Activated B cell treated with CpG ODN at 0.5 μM for 24 hours (primary cell): ENCODE results near the gene GPR55. TPM values are rescaled to one million over a fixed set of nuclear protein-coding genes. Genes with fewer than 3 reads are reported as not detected.

Experiments used
- ATAC-seq: fragments of 200-7000 bp; cut with Tn5 transposase; one replicate; pipeline ENCODE4 v1.10.0; 2021; ENCODE audit warnings: low read depth, mild to moderate bottlenecking, moderate library complexity
- CTCF ChIA-PET: fragments of 350-600 bp; sonication (Branson Sonifier 250); formaldehyde crosslinking; loops from one replicate; lab custom pipeline; 2021; ENCODE audit warnings: antibody characterized with exemption; lab: Charles Lee
- POLR2A ChIA-PET: fragments of 350-600 bp; sonication (Branson Sonifier 250); formaldehyde crosslinking; loops from one replicate; lab custom pipeline; 2021; ENCODE audit warnings: antibody characterized with exemption; lab: Charles Lee
- DNase-seq: peaks from one replicate; pipeline ENCODE4 v3.0.0; 2022
- H3K27ac Mint-ChIP-seq: one replicate; pipeline ENCODE4 v1.8.0; 2020; ENCODE audit warnings: mixed read lengths
- H3K27me3 Mint-ChIP-seq: one replicate; pipeline ENCODE4 v1.8.0; 2021; ENCODE audit warnings: mixed read lengths
- H3K36me3 Mint-ChIP-seq: one replicate; pipeline ENCODE4 v1.8.0; 2021; ENCODE audit warnings: low read depth, mixed read lengths
- H3K4me1 Mint-ChIP-seq: one replicate; pipeline ENCODE4 v1.8.0; 2021; ENCODE audit warnings: mixed read lengths
- H3K4me3 Mint-ChIP-seq: one replicate; pipeline ENCODE4 v1.8.0; 2020; ENCODE audit warnings: mild to moderate bottlenecking, mixed read lengths
- H3K9me3 Mint-ChIP-seq: one replicate; pipeline ENCODE4 v1.8.0; 2020; ENCODE audit warnings: mixed read lengths
- CTCF ChIP-seq: fragments of 200-600 bp; IDR thresholded peaks from one replicate; pipeline ENCODE4 v1.8.0; 2022; ENCODE audit warnings: antibody characterized with exemption, mild to moderate bottlenecking
- intact Hi-C: fragments of 100-400 bp; cut with micrococcal nuclease; formaldehyde crosslinking; loops from one replicate; pipeline ENCODE4 v1.15.1; 2024
- total RNA-seq: library from RNA; stranded (reverse); gene quantifications from 2 replicates; pipeline ENCODE4 v1.2.3, GENCODE V29; 2022

The GPR55 gene
- total RNA-seq, 1 donor from 2014 or later: 6.3 TPM

- intact Hi-C loops: no loop called here
- no peak for TF ChIP-seq CTCF
- Mint-ChIP-seq H3K9me3 (no peaks in the 10 kb centered on the region), H3K4me1 (peaks cover 32% of the 10 kb centered on the region), H3K27ac (no peak overlapping the region), H3K27me3 (no peaks in the 10 kb centered on the region), H3K4me3 (no peak overlapping the region), H3K36me3 (no peaks in the 10 kb centered on the region)
- peak; percentile 6 for DNase-seq
- ATAC-seq: no peak
- ChIA-PET CTCF (interaction anchor here (0.8 to 1.7 kb wide), 2 partner anchors 59 to 80 kb away, joined by 3 to 9 read pairs; no protein-coding TSS in a partner anchor), POLR2A (interaction anchor here (1.0 kb wide), 1 partner anchor 55 kb away, joined by 3 read pairs; no protein-coding TSS in a partner anchor)
Measured at GRCh38 chr2:230927711-230928341, 2.8 kb upstream of the GPR55 start.

GRCh38 chr2:230925879-230926765 is 1.1 kb upstream of the GPR55 start:
- ATAC-seq: no peak
- peaks cover 32% of the 10 kb centered on the region for H3K4me1 Mint-ChIP-seq
- TF ChIP-seq CTCF: no peak
- H3K4me3 Mint-ChIP-seq: no peak overlapping the region
- H3K27me3 Mint-ChIP-seq: no peaks in the 10 kb centered on the region
- CTCF ChIA-PET: interaction anchor here (1.7 to 2.7 kb wide), 2 partner anchors 60 to 61 kb away, joined by 9 to 17 read pairs; no protein-coding TSS in a partner anchor
- DNase-seq: peak; percentile 12
- POLR2A ChIA-PET: interaction anchor here (0.6 to 1.2 kb wide), 4 partner anchors 32 to 54 kb away, joined by 3 to 5 read pairs (median 4); no protein-coding TSS in a partner anchor
- no peaks in the 10 kb centered on the region for H3K9me3 Mint-ChIP-seq
- intact Hi-C loops: loop anchor here (1.0 to 2.0 kb wide), 4 partner anchors 17 to 58 kb away; no protein-coding TSS in a partner anchor
- H3K27ac Mint-ChIP-seq: no peak overlapping the region
- no peaks in the 10 kb centered on the region for H3K36me3 Mint-ChIP-seq

GRCh38 chr2:230925443-230925878 is 419 bp upstream of the GPR55 start:
- Mint-ChIP-seq H3K27me3 (no peaks in the 10 kb centered on the region), H3K27ac (peak overlapping the region; percentile 79), H3K4me3 (peak overlapping the region; percentile 80), H3K36me3 (no peaks in the 10 kb centered on the region), H3K4me1 (peaks cover 35% of the 10 kb centered on the region), H3K9me3 (no peaks in the 10 kb centered on the region)
- DNase-seq: peak; percentile 12
- TF ChIP-seq CTCF: no peak
- no peak for ATAC-seq
- intact Hi-C loops: loop anchor here (1.0 to 2.0 kb wide), 3 partner anchors 18 to 49 kb away; no protein-coding TSS in a partner anchor
- ChIA-PET POLR2A (interaction anchor here (0.9 to 1.7 kb wide), 3 partner anchors 32 to 59 kb away, joined by 3 to 11 read pairs (median 5); no protein-coding TSS in a partner anchor), CTCF (interaction anchor here (1.2 to 2.7 kb wide), 2 partner anchors 23 to 62 kb away, joined by 4 to 17 read pairs; no protein-coding TSS in a partner anchor)

- H3K4me1 Mint-ChIP-seq: peaks cover 42% of the 10 kb centered on the region
- POLR2A ChIA-PET: interaction anchor here (1.7 kb wide), 1 partner anchor 61 kb away, joined by 11 read pairs; no protein-coding TSS in a partner anchor
- ATAC-seq (no peak), DNase-seq (no peak)
- no peak for TF ChIP-seq CTCF
- CTCF ChIA-PET: interaction anchor here (0.8 to 2.7 kb wide), 5 partner anchors 12 to 100 kb away, joined by 3 to 17 read pairs (median 3); no protein-coding TSS in a partner anchor
- H3K27me3 Mint-ChIP-seq: no peaks in the 10 kb centered on the region
- no peaks in the 10 kb centered on the region for H3K36me3 Mint-ChIP-seq
- peak overlapping the region; percentile 80 for H3K4me3 Mint-ChIP-seq
- intact Hi-C loops: loop anchor here (2.0 kb wide), 2 partner anchors 21 to 51 kb away; no protein-coding TSS in a partner anchor
- peak overlapping the region; percentile 79 for H3K27ac Mint-ChIP-seq
- no peaks in the 10 kb centered on the region for H3K9me3 Mint-ChIP-seq
Measured at GRCh38 chr2:230924092-230924469, 961 bp downstream of the GPR55 start.
